ENCODE measurements around the gene MYCBP.

MYCBP gene

GRCh38 chr1:38908821-38909220, 35.7 kb upstream of the MYCBP start:
- no peak for DNase-seq (ENCODE audit: low spot score)
- TF ChIP-seq CTCF (IDR thresholded peaks at IDR 0.05; ENCODE audit: extremely low read depth, missing control alignments) = no peak

DNA sequence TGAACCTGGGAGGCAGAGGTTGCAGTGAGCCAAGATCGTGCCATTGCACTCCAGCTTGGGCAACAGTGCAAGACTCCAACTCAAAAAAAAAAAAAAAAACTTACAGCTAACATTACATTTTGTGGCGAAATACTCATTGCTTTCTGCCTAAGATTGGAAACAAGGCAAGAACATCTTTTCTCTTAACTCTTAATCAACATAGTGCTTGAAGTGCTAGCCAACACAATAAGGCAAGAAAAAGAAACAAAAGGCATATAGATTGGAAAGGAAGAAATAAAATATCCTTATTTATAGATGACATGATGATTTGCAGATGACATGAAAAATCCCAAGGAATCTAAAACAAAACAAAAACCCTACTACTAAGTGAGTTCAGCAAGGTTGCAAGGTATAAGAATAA, 32.8 kb upstream of the MYCBP start:
- no peak for TF ChIP-seq CTCF (IDR thresholded peaks at IDR 0.05; ENCODE audit: extremely low read depth, missing control alignments)
- no peak for DNase-seq (ENCODE audit: low spot score)

- no peak for DNase-seq (ENCODE audit: low spot score)
- no peak for TF ChIP-seq CTCF (IDR thresholded peaks at IDR 0.05; ENCODE audit: extremely low read depth, missing control alignments)
These were observed 26.4 kb upstream of the MYCBP start for GRCh38 chr1:38899560-38899959.

DNA sequence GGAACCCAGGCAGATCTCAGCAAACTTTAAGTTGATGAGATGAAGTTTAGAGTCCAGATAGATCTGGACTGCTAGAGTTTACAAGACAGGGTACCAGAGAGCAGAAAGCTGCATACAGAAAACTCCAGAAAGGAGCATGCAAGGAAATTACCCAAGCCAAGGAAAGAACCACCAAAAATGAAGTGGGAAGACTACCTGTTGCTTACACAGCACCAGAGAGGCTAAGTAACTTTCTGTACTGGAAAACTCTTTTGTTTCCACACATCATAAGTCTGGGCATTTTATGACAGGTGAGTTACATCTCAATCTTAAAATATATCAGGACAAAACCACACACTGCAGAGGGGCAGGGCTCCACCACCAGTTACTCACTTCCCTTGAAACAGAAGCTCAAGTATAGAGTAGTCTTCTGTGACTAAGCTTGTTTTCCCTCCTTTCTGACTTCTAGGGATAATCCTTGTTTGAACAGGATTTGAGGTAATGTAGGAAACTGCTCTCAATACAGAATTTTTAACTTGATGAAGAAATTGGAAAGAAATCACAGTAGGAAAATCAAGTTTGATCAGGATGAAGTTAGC, 25.6 kb upstream of the MYCBP start:
- no peak for DNase-seq (ENCODE audit: low spot score)
- no peak for TF ChIP-seq CTCF (IDR thresholded peaks at IDR 0.05; ENCODE audit: extremely low read depth, missing control alignments)

DNA sequence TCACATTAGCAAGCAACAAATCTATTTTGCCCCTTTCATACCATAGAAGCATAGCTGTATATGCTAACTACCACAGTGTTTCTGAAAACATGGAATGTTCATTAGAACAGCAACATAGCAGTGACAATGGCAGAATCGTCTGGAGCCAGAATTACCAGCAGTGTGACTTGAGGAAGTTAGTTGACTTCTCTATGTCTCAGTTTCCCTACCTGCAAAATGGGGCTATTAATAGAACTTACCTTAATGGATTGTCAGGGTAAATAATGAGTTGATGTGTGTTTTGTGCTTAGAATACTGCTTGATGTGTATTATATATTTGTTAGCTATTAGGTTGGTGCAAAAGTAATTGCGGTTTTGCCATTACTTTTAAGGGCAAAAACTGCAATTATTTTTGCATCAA, 23.0 kb upstream of the MYCBP start:
- TF ChIP-seq CTCF (IDR thresholded peaks at IDR 0.05; ENCODE audit: extremely low read depth, missing control alignments) = no peak
- no peak for DNase-seq (ENCODE audit: low spot score)

GRCh38 chr1:38892976-38893375, 19.8 kb upstream of the MYCBP start:
- TF ChIP-seq CTCF (IDR thresholded peaks at IDR 0.05; ENCODE audit: extremely low read depth, missing control alignments) = no peak
- DNase-seq (ENCODE audit: low spot score) = no peak

- no peak for TF ChIP-seq CTCF (IDR thresholded peaks at IDR 0.05; ENCODE audit: extremely low read depth, missing control alignments)
- DNase-seq (ENCODE audit: low spot score) = no peak
These were observed 18.6 kb upstream of the MYCBP start for GRCh38 chr1:38891753-38892152.

All from GM20000 (cell line).